LNCAP (cell line): ENCODE measurements around the gene ARMC8.

Source experiments
- TF ChIP-seq, protein P1 (sequence below): fragments of 450-650 bp; IDR thresholded peaks from 2 replicates; pipeline ENCODE4 v1.5.1; 2017; ENCODE audit warnings: mild to moderate bottlenecking

ARMC8 gene

DNA sequence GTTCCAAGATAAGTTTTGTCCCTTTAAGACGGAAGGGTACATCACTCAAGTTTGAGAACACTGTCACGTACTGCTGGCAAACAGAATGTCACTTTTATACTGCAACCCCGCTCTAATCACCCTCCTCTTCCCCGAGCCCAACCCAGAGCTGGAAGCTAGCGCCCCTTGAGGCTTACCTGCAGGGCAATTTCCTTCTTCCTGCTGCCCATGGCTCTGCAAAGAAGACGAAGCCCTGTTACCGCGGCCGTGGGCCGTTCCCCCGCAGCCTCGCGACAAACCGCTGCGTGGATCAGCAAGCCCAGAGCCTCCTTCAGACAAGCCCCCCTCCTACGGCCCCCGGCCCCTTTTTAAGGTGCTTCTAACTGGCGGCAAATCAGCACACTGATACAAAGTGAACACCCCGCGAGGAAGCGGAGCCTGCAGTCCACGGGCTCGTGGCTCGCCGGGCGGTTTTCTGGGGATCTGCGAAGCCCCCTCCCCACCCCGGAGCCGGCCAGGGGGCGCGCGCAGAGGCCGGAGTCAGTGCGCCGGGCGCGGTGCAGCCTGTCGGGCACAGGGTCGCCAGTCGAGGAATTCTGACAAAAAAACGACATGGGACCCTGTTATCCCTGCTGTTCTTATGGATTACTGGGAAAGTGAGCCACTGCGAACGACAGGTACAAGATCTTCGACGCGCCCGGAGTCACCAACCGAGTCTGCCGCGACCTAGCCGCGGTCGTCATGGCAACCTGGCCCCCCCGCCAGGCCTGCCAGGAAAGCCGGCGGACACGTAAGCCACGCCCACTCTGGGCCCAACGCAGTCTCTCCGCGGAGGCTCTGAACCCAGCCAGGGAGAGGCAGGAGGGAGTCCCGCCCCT is 142.3 kb downstream of the ARMC8 start, which contains the start of gene NME9:
Gene NME9, minus strand, starts transcription at position 725 of the 857 bp plus-strand sequence. Its CDS starts 516 bp downstream, at position 209.
- TF ChIP-seq, protein P1, sequence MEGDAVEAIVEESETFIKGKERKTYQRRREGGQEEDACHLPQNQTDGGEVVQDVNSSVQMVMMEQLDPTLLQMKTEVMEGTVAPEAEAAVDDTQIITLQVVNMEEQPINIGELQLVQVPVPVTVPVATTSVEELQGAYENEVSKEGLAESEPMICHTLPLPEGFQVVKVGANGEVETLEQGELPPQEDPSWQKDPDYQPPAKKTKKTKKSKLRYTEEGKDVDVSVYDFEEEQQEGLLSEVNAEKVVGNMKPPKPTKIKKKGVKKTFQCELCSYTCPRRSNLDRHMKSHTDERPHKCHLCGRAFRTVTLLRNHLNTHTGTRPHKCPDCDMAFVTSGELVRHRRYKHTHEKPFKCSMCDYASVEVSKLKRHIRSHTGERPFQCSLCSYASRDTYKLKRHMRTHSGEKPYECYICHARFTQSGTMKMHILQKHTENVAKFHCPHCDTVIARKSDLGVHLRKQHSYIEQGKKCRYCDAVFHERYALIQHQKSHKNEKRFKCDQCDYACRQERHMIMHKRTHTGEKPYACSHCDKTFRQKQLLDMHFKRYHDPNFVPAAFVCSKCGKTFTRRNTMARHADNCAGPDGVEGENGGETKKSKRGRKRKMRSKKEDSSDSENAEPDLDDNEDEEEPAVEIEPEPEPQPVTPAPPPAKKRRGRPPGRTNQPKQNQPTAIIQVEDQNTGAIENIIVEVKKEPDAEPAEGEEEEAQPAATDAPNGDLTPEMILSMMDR, result peak; percentile 68

GRCh38 chr3:138329984-138330293 is 142.8 kb downstream of the ARMC8 start:
- TF ChIP-seq, protein P1, result no peak

DNA sequence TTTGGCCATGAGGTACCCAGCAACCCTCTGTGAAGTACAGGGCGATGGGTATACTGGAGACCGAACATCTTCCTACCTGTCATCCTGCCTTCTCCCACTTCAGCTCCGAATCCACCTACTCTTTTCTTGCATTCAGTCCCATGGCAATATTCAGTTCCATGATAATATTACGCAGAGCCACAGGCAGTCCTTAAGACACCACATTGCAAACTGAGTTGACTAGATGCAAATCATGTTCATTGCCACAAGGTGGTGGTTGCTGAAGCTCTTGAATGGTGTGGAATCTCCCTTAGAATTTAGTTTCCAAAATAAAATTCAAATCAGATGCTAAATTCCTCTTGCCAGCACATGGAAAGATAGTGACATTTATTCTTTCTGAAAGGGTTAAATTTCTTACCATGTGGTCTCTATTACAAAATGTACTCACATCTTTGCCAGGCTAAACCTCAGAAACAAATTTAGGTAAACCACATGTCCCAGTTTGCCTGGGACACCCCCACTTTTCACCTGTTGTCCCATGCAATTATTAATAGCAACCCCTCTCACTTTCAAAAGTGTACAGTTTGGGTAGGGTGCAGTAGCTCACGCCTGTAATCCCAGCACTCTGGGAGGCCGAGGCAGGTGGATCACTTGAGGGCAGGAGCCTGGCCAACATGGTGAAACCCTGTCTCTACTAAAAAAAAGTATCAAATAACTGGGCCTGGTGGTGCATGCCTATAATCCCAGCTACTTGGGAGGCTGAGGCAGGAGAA is 144.2 kb downstream of the ARMC8 start:
- TF ChIP-seq, protein P1, result no peak

GRCh38 chr3:138332472-138333073 is 145.5 kb downstream of the ARMC8 start:
- TF ChIP-seq, protein P1, result peak; percentile 71

DNA sequence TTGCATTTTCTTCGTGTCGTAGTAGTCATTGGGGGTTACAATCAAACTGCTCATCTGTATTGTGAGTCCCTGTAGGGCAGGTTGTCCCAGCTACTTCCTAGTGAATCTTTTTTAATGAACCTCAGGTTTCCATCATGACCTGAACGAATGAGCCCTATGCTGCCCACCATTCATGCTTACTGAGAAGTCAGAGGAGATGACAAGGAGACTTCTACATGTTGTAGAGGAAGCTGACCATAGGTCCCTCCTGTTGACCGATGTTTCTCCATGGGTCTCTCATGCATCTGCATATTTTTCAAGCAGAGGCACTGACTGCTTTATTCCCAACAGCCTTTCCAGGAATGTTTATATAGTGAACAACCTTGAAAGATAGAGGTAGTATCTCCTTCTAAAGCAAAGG is 147.5 kb downstream of the ARMC8 start:
- TF ChIP-seq, protein P1, result no peak

GRCh38 chr3:138336454-138336999 is 149.4 kb downstream of the ARMC8 start:
- TF ChIP-seq, protein P1, result no peak

DNA sequence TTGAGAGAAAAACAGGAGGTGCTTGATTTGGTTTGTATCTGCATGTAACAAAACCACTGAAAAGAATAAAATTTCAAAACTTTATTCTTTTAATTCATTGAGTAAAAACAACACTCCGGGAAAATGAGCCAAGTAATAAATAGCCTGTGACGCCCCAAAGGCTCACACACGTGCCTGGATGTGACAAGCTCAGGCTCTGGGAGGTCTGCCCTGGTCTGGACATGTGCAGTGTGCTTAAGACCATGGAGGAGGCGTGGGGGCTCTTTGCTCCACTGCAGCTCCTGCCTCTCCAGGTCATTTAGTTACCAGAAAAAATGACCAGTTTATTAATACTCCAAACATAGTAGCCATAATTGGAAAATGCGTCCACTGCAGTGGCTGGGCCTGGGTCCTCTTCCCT is 151.1 kb downstream of the ARMC8 start:
- TF ChIP-seq, protein P1, result no peak
